ENCODE measurements around the gene C7orf57.
A peak's percentile ranks its signal among the peaks of the same experiment; 100 is the strongest.
"Not testable (repeated sequence)": the region's sequence is repeated elsewhere in the genome, so short reads cannot be mapped to it uniquely, and the experiment has no call there.

Gene C7orf57

DNA sequence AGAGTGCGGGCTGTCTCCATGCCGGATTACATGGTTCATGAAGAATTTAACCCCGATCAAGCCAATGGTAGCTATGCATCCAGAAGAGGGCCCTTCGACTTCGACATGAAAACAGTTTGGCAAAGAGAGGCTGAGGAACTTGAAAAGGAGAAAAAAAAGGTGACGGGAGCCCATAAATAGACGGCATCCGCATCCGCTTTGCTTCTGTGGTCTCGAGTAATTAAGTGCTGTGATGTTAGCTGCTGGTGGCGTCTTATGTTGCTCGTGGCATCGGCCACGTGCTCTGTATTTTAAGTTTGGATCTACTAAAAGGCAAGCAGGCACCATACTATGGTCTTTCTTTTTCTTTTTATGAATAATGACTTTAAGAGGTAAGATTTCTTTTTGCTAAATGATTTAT, 11.1 kb downstream of the C7orf57 start:
- Mint-ChIP-seq H3K27me3 (no peaks in the 10 kb centered on the region), H3K36me3 (ENCODE audit: low read depth) (no peaks in the 10 kb centered on the region), H3K27ac (no peak overlapping the region), H3K4me1 (peaks cover 36% of the 10 kb centered on the region), H3K9me3 (no peaks in the 10 kb centered on the region), H3K4me3 (no peak overlapping the region)
- DNase-seq, result no peak
- no peak for ATAC-seq

DNA sequence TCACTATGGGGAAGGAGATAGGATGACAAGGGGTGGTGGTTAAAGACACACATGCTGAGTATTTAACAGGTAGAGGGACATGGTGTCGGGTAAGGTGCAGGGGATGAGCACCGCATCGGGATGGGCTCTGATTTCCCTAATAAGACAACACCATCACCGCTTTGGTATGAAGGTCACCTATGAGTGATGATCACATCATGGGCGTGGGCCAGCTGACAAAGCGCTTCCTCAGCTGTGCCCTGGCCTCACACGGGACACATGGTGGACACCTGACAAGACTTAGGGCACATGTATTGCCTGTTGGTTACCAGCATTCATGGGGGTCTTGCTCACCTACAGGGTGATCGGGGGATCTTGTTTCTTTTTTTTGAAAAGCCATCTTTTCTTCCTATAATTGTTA, 12.8 kb downstream of the C7orf57 start:
- Mint-ChIP-seq H3K9me3 (no peaks in the 10 kb centered on the region), H3K4me3 (no peak overlapping the region), H3K4me1 (peaks cover 29% of the 10 kb centered on the region), H3K27me3 (no peaks in the 10 kb centered on the region), H3K36me3 (ENCODE audit: low read depth) (no peaks in the 10 kb centered on the region), H3K27ac (no peak overlapping the region)
- DNase-seq (no peak), ATAC-seq (no peak)

DNA sequence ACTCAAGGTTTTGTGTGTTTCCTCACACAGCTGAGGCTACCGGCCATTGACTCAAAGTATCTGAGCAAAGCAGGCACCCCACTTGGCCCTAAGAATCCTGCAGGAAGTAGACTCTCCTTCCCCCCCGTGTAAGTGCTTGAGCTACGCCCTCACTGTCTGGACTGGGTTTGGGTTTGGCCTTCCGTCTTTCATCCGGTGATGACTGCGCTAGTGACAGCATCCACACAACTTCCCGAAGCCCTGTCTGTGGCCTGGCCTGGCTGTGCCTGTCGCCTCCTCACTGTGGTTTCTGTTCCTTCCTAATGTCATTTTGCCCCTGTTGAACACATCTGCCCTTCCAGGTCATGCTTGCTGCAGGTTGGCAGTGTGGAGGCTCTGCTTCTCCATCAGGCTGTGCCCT, 14.5 kb downstream of the C7orf57 start:
- peaks cover 2% of the 10 kb centered on the region for H3K36me3 Mint-ChIP-seq (ENCODE audit: low read depth)
- no peak overlapping the region for H3K4me3 Mint-ChIP-seq
- H3K27me3 Mint-ChIP-seq, result no peaks in the 10 kb centered on the region
- DNase-seq, result no peak
- H3K4me1 Mint-ChIP-seq, result peaks cover 25% of the 10 kb centered on the region
- no peak for ATAC-seq
- peaks cover 3% of the 10 kb centered on the region for H3K9me3 Mint-ChIP-seq
- H3K27ac Mint-ChIP-seq, result no peak overlapping the region

DNA sequence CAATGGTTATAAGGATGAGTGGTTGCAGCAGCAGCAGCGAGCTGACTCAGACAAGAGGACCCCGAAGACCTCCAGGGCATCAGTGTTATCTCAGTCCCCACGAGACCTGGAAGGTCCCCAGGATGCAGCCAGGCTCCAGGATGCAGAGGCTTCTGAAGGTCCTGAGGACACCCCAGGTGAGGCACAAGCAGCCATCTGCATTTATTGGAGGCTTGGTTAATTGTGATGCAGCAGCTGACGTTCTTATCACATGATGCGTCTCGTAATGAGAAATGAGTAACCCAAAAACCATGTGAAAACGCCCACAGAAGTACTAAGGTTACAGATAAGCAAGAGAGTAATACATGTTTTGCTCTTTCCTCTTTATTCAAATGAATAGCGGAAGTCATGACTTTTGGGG, 17.4 kb downstream of the C7orf57 start:
- peaks cover 11% of the 10 kb centered on the region for H3K9me3 Mint-ChIP-seq
- no peak overlapping the region for H3K4me3 Mint-ChIP-seq
- peaks cover 9% of the 10 kb centered on the region for H3K4me1 Mint-ChIP-seq
- ATAC-seq (peak; percentile 43), DNase-seq (no peak)
- H3K27me3 Mint-ChIP-seq, result no peaks in the 10 kb centered on the region
- H3K36me3 Mint-ChIP-seq (ENCODE audit: low read depth), result peaks cover 2% of the 10 kb centered on the region
- H3K27ac Mint-ChIP-seq, result no peak overlapping the region

DNA sequence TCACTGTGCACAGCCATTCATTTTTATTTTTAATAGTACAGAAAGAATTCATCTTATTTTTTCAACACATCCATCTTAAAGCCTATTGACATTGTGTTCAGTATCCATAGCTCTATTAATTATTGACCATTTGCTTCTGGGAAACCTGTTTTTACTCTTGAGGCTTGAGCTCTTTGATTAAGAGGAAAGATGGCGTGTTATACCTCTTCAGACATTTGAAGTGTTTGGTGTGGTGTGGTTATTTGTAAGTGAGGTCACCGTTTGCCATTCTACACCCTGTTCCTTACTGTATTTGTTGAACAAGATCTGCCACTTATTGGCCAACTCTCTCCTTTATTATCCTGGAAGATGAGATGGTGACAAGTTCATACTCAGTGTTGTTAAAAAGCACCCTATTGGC, 18.4 kb downstream of the C7orf57 start:
- H3K4me3 Mint-ChIP-seq, result no peak overlapping the region
- ATAC-seq, result no peak
- DNase-seq, result no peak
- no peak overlapping the region for H3K27ac Mint-ChIP-seq
- H3K36me3 Mint-ChIP-seq (ENCODE audit: low read depth), result peaks cover 2% of the 10 kb centered on the region
- H3K27me3 Mint-ChIP-seq, result no peaks in the 10 kb centered on the region
- H3K4me1 Mint-ChIP-seq, result peaks cover 9% of the 10 kb centered on the region
- peaks cover 16% of the 10 kb centered on the region for H3K9me3 Mint-ChIP-seq

DNA sequence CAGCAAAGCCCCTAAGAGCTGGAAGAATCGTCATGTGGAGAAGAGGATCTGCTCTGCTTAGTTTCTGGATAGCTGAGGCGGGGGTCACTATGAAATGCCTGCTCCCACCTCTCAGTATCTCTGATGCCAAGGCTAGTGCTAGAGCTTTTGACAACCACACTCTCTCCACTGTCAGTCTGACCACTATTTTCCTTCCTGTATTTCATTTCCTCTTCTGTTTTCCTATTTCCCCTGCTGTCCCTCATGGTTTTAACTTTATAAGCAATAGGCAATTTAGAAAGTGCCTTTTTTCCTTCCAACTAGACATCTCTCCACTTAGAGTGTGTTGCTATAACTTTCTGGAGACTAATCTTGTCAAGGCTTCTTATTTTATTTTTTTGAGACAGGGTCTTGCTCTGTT, 23.6 kb downstream of the C7orf57 start:
- Mint-ChIP-seq H3K27me3 (no peaks in the 10 kb centered on the region), H3K4me3 (no peak overlapping the region), H3K4me1 (peaks cover 3% of the 10 kb centered on the region), H3K36me3 (ENCODE audit: low read depth) (peaks cover 5% of the 10 kb centered on the region), H3K9me3 (peaks cover 19% of the 10 kb centered on the region), H3K27ac (no peak overlapping the region)
- DNase-seq (no peak), ATAC-seq (no peak)

DNA sequence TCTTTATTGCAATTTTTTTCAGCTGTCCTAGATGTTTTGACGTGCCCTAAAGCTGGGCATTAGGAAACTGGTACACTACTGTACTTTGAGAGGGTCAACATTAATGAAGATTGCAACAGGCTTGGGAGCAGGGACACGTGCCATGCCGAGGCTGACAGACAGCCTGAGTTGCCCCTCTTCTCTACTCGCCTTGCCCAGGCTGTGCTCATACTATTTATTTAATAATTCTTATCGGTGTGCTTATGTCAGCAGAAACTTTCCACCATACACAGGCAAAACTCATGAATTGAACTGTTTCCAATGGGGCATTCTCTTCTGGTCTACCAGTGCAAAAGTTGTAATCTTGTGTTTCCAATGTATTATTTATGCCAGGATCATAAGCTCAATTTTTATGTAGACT, 24.4 kb downstream of the C7orf57 start:
- no peak overlapping the region for H3K4me3 Mint-ChIP-seq
- H3K27me3 Mint-ChIP-seq, result no peaks in the 10 kb centered on the region
- peaks cover 22% of the 10 kb centered on the region for H3K9me3 Mint-ChIP-seq
- DNase-seq (no peak), ATAC-seq (no peak)
- H3K27ac Mint-ChIP-seq, result no peak overlapping the region
- peaks cover 3% of the 10 kb centered on the region for H3K36me3 Mint-ChIP-seq (ENCODE audit: low read depth)
- H3K4me1 Mint-ChIP-seq, result peaks cover 3% of the 10 kb centered on the region

DNA sequence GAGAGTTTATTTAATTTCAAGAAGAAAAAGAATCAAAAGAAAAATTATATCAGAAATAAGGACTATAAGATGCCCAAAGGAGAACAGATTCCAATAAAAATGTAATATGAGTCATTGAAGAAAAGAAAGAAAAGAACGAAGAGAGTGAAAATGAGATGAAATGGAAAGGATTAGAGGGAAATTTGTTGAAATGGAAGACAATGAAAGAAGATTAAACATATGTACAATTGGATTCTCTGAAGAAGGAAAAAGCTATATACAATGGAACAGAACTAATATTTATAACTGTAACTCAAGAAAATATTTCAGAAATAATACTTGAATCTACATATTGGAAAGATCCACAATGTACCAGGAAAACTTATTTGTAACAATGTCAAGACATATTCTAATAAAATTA, 28.6 kb downstream of the C7orf57 start:
- no peak for DNase-seq
- Mint-ChIP-seq H3K4me1 (peaks cover 3% of the 10 kb centered on the region), H3K9me3 (peaks cover 8% of the 10 kb centered on the region), H3K27ac (no peak overlapping the region), H3K36me3 (ENCODE audit: low read depth) (peaks cover 5% of the 10 kb centered on the region), H3K27me3 (peaks cover 1% of the 10 kb centered on the region), H3K4me3 (no peak overlapping the region)
- no peak for ATAC-seq

DNA sequence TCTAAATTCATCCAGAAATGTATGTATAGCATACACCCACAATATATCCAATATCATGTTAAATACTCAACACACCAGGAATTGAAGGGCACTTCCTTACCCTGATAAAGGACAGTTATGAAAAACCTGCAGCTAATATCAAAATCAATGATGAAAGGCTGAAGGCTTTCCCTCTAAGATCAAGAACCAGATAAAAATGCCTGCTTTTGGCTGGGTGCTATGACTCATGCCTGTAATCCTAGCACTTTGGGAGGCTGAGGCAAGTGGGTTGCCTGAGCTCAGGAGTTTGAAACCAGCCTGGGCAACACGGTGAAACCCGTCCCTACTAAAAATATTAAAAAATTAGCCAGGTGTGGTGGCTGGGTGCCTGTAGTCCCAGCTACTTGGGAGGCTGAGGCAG, 32.1 kb downstream of the C7orf57 start:
- Mint-ChIP-seq H3K27ac (no peak overlapping the region), H3K4me3 (no peak overlapping the region), H3K9me3 (peaks cover 13% of the 10 kb centered on the region), H3K27me3 (peaks cover 1% of the 10 kb centered on the region), H3K4me1 (no peaks in the 10 kb centered on the region), H3K36me3 (ENCODE audit: low read depth) (peaks cover 5% of the 10 kb centered on the region)
- ATAC-seq (no peak), DNase-seq (no peak)

DNA sequence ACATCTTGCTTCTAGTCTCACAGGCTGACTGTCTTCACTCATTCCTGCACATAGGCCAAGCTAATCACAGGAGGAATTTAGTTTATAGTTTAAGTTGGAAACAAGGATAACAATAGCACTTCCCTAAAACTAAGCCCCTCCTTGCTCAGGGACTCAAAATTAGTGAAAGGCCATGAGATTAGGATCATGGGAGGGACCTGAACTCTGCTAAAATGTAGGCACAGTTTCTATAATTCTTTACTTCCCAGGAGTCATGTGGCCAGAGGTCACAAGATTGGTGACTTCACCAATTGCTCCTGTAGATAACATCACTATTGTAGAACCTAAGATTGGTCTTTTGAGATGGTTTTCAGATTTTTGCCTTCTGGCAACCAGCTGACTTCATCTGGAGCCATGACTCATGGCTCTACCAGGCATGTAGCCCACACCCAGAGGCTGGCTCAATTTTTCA, 38.9 kb downstream of the C7orf57 start:
- no peaks in the 10 kb centered on the region for H3K27me3 Mint-ChIP-seq
- peaks cover 5% of the 10 kb centered on the region for H3K4me1 Mint-ChIP-seq
- no peaks in the 10 kb centered on the region for H3K36me3 Mint-ChIP-seq (ENCODE audit: low read depth)
- peaks cover 5% of the 10 kb centered on the region for H3K9me3 Mint-ChIP-seq
- ATAC-seq, result no peak
- H3K4me3 Mint-ChIP-seq, result no peak overlapping the region
- H3K27ac Mint-ChIP-seq, result no peak overlapping the region
- DNase-seq, result no peak

DNA sequence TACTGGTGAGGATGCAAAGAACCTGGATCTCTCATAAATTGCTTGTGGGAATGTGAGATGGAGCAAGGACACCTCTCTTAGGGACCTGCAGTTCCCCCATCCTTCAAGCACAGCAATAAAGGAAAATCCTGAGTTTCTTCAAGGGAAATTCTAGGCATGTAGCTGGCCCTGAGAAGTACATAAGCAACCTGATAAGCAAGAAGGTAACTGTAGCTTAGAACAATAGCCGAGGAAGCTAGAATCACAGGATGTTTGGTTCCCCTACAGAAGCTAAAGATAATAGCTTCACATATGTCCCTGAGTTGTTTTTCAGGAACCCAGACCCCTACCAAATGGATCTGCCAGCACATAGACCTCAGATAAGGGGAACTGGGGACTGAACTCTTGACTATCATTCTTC, 42.1 kb downstream of the C7orf57 start:
- H3K4me3 Mint-ChIP-seq, result no peak overlapping the region
- H3K9me3 Mint-ChIP-seq, result no peaks in the 10 kb centered on the region
- ATAC-seq, result no peak
- no peaks in the 10 kb centered on the region for H3K36me3 Mint-ChIP-seq (ENCODE audit: low read depth)
- no peaks in the 10 kb centered on the region for H3K27me3 Mint-ChIP-seq
- H3K27ac Mint-ChIP-seq, result no peak overlapping the region
- no peak for DNase-seq
- peaks cover 11% of the 10 kb centered on the region for H3K4me1 Mint-ChIP-seq

DNA sequence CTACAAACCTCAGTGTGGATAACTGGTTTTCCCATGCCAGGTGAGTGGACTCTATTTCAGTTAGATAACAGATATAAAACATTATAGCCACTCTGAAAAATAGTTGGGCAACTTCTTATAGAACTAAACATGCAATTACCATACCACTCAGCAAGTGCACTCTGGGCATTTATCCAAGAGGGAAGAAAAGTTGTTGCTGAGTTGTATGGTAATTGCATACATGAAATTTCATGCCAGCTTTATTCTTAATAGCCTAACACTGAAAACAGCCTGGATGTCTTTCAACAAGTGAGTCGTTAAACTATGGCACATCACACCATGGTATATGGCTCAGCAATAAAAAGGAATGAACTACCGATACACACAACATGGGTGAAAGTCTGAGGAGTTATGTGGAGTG, 43.1 kb downstream of the C7orf57 start:
- no peak overlapping the region for H3K27ac Mint-ChIP-seq
- no peaks in the 10 kb centered on the region for H3K9me3 Mint-ChIP-seq
- H3K4me3 Mint-ChIP-seq, result no peak overlapping the region
- no peak for ATAC-seq
- DNase-seq, result no peak
- no peaks in the 10 kb centered on the region for H3K36me3 Mint-ChIP-seq (ENCODE audit: low read depth)
- H3K27me3 Mint-ChIP-seq, result no peaks in the 10 kb centered on the region
- H3K4me1 Mint-ChIP-seq, result peaks cover 22% of the 10 kb centered on the region

DNA sequence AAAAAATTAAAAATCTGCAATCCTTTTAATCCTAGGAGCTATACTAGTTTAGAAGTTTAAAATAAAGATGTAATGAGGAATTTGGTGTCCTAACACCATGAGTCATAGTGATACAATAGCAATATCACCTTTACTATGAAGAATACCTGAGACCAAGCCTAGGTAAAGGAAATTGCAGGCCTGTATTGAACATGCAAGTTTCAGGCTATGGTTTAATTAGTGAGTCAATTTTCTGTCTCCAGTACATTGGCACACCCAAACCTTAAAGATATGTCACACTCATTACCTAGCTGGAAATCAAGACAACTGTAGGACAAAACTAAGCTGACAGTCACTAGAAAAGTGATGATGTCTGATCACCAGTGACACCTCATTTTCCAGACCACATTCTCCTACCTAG, 47.0 kb downstream of the C7orf57 start:
- H3K9me3 Mint-ChIP-seq, result not testable (repeated sequence)

DNA sequence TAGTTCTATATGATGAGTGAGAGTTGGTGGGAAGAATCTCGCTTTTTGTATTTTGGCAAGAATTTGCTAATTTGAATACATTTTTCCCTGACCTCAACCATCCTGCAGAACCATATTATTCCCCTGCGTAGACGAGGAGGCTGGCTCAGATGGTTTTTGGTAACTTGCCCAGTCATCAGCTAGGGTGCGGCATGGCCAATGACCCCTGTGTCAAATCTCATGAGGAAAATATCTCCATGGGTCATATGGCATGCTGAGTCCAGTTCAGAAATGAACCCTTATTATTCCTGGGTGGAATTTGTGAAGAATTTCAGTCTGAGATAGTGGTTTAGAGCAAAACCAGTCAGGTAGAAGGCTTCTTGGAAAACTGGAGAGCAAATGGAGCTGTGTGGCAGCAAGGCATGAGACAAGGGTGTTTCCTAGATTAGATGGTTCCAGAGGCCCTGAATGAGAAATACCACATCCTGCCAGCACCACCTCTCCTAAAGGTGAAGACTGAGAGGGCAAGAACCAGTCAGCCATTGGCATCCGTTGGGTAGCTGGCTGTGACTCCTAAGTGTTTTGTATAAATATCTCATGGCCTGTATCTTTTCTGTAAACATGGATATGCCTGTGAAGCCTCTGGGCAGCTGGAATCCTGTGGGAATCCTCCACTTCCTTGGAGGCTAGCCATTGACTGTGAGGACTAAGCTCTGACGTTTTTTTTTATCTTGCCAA, 47.9 kb downstream of the C7orf57 start:
- Mint-ChIP-seq H3K27ac (peak overlapping the region; percentile 58), H3K9me3 (no peaks in the 10 kb centered on the region), H3K36me3 (ENCODE audit: low read depth) (peaks cover 4% of the 10 kb centered on the region), H3K4me3 (peak overlapping the region; percentile 21), H3K4me1 (peaks cover 62% of the 10 kb centered on the region), H3K27me3 (no peaks in the 10 kb centered on the region)
- DNase-seq, result peak; percentile 30
- ATAC-seq, result no peak

More for the DNA sequence above, 47.0 kb downstream of the C7orf57 start:
- not testable (repeated sequence) for DNase-seq; ATAC-seq; H3K4me3 Mint-ChIP-seq; H3K36me3 Mint-ChIP-seq (ENCODE audit: low read depth); H3K27me3 Mint-ChIP-seq; H3K27ac Mint-ChIP-seq
- peaks cover 54% of the 10 kb centered on the region for H3K4me1 Mint-ChIP-seq

DNA sequence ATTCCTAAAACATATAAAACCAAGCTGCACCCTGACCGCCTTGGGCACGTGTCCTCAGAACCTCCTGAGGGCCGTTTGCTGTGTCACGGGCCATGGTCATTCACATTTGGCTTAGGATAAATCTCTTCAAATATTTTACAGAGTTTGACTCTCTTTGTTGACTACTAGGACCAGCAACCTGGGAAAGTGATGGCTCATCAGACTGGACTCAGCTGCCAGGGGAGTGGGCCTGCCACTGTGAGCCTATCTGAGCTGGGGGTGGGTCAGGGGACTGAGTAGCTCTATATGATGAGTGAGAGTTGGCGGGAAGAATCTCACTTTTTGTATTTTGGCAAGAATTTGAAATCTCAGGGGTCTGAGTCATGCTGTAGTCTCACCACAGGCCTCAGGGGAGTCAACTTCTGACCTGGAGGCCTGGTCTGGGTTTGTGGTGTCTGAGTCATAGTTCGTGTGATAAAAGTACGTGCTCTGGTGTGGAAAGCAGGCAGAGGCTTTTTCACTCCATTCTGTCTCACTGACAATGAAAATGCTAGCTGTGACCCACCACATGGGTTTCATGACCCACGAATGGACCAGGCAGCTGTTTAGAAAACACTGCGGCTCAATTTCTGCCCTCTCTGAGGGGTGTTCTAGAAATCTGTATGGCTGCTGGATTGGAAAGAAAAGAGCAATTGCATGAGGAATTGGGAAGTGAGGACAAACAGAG, 49.5 kb downstream of the C7orf57 start:
- Mint-ChIP-seq H3K27ac (peak overlapping the region; percentile 93), H3K4me1 (peaks cover 66% of the 10 kb centered on the region), H3K36me3 (ENCODE audit: low read depth) (peaks cover 5% of the 10 kb centered on the region), H3K4me3 (peak overlapping the region; percentile 64), H3K27me3 (no peaks in the 10 kb centered on the region), H3K9me3 (no peaks in the 10 kb centered on the region)
- peak; percentile 68 for DNase-seq
- ATAC-seq, result peak; percentile 73

All from activated naive CD8-positive, alpha-beta T cell treated with anti-CD3 and anti-CD28 coated beads, Interleukin-2, amount 50 U/mL, for 24 hours (primary cell).